ENCODE results near the gene KHK.

Gene KHK

DNA sequence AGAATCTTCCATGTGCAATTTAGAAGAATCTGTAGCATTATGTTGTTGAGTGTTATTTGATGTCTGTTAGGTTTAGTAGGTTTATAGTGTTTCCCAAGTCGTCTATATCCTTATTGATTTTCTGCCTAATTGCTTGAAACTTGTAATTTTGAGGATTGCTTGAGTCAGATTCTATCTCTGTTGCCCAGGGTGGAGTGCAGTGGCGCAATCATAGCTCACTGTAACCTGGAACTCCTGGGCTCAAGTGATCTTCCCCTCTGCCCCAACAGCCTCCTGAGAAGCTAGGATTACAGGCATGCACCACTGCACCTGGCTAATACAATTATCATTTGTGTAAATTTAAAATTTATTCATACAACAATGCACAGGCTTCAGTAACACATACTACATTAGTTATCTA, 59.1 kb downstream of the KHK start:
- Histone ChIP-seq H3K36me3 (replicated peaks) (no peaks in the 10 kb centered on the region), H3K27me3 (replicated peaks) (peaks cover 2% of the 10 kb centered on the region), H3K27ac (no peak overlapping the region), H3K4me3 (ENCODE audit: low read depth, low read length) (no peak overlapping the region)
- TF ChIP-seq, protein P1, sequence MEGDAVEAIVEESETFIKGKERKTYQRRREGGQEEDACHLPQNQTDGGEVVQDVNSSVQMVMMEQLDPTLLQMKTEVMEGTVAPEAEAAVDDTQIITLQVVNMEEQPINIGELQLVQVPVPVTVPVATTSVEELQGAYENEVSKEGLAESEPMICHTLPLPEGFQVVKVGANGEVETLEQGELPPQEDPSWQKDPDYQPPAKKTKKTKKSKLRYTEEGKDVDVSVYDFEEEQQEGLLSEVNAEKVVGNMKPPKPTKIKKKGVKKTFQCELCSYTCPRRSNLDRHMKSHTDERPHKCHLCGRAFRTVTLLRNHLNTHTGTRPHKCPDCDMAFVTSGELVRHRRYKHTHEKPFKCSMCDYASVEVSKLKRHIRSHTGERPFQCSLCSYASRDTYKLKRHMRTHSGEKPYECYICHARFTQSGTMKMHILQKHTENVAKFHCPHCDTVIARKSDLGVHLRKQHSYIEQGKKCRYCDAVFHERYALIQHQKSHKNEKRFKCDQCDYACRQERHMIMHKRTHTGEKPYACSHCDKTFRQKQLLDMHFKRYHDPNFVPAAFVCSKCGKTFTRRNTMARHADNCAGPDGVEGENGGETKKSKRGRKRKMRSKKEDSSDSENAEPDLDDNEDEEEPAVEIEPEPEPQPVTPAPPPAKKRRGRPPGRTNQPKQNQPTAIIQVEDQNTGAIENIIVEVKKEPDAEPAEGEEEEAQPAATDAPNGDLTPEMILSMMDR (IDR thresholded peaks at IDR 0.05; ENCODE audit: low read depth, low read length, missing control alignments) = no peak
- DNase-seq = no peak
- in situ Hi-C loops (cut with HindIII; ENCODE audit: low pct_ligation_motif_present, low sequenced_read_pairs) = no loop called here

DNA sequence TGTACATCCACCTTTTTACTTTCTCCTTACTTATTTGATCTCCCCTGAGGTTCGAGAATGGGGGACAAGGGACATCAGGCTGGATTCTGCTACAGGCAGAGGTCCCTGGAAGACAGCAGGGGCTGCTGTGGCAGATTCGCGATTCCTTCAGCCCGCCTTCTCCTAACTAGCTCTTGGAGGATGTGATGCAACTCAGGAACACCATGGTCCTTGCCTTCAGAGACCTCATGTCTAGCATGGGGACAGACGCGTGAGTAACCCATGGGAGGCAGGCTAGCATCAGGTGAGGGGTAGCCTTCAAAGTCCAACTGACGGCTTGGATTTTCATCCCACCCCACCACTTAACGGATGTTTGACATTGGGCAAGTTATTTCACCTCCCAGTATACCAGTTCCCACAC, 61.4 kb downstream of the KHK start:
- in situ Hi-C loops (cut with HindIII; ENCODE audit: low pct_ligation_motif_present, low sequenced_read_pairs) = no loop called here
- H3K27me3 ChIP-seq (replicated peaks) = peaks cover 2% of the 10 kb centered on the region

GRCh38 chr2:27148801-27149439, 62.3 kb downstream of the KHK start, which contains the start of gene TCF23:
TCF23 (plus strand) TSS chr2:27149004; CDS start chr2:27149134, 130 bp downstream.
- peaks cover 2% of the 10 kb centered on the region for H3K27me3 ChIP-seq (replicated peaks)
- H3K27ac ChIP-seq = no peak within 1 kb of the TSS
- no peak within 1 kb of the TSS for H3K4me3 ChIP-seq (ENCODE audit: low read depth, low read length)
- no peak for DNase-seq
- in situ Hi-C loops (cut with HindIII; ENCODE audit: low pct_ligation_motif_present, low sequenced_read_pairs) = no loop called here
- no peaks in the 10 kb centered on the region for H3K36me3 ChIP-seq (replicated peaks)
- TF ChIP-seq, protein P1 (IDR thresholded peaks at IDR 0.05; ENCODE audit: low read depth, low read length, missing control alignments) = no peak

More for the DNA sequence above, 61.4 kb downstream of the KHK start:
- Histone ChIP-seq H3K36me3 (replicated peaks) (no peaks in the 10 kb centered on the region), H3K4me3 (ENCODE audit: low read depth, low read length) (no peak overlapping the region), H3K27ac (no peak overlapping the region)
- DNase-seq = no peak
- TF ChIP-seq, protein P1 (IDR thresholded peaks at IDR 0.05; ENCODE audit: low read depth, low read length, missing control alignments) = no peak

GRCh38 chr2:27149570-27150405, 63.2 kb downstream of the KHK start:
- in situ Hi-C loops (cut with HindIII; ENCODE audit: low pct_ligation_motif_present, low sequenced_read_pairs) = no loop called here
- Histone ChIP-seq H3K36me3 (replicated peaks) (no peaks in the 10 kb centered on the region), H3K27me3 (replicated peaks) (peaks cover 5% of the 10 kb centered on the region), H3K27ac (no peak overlapping the region), H3K4me3 (ENCODE audit: low read depth, low read length) (no peak overlapping the region)
- TF ChIP-seq, protein P1 (IDR thresholded peaks at IDR 0.05; ENCODE audit: low read depth, low read length, missing control alignments) = no peak
- no peak for DNase-seq

Measured in brain microvascular endothelial cell (primary cell).